HG03039 (cell line): ENCODE data around the gene HRCT1.
"Not testable (repeated sequence)": the region's sequence is repeated elsewhere in the genome, so short reads cannot be mapped to it uniquely, and the experiment has no call there.

ENCODE experiments used
- ATAC-seq: cut with Tn5 transposase; IDR thresholded peaks from one replicate; pipeline ENCODE4 v1.9.1; 2021; ENCODE audit warnings: mild to moderate bottlenecking, moderate library complexity; ENCODE audit not compliant: unreplicated experiment

Gene HRCT1

GRCh38 chr9:35905912-35906679 lies at the start of gene HRCT1:
HRCT1 (plus strand) TSS chr9:35906202; CDS start chr9:35906288, 86 bp downstream.
- no peak for ATAC-seq

GRCh38 chr9:35856206-35856605 lies 49.8 kb upstream of the HRCT1 start:
- ATAC-seq = no peak

- ATAC-seq = no peak
Observed at GRCh38 chr9:35856882-35857281, 49.1 kb upstream of the HRCT1 start.

GRCh38 chr9:35858458-35858857 lies 47.5 kb upstream of the HRCT1 start:
- no peak for ATAC-seq

- ATAC-seq = no peak
Observed at GRCh38 chr9:35859310-35859989, 46.6 kb upstream of the HRCT1 start.

GRCh38 chr9:35859990-35860339 lies 46.0 kb upstream of the HRCT1 start:
- ATAC-seq = no peak

GRCh38 chr9:35861161-35861897 lies 44.7 kb upstream of the HRCT1 start:
- ATAC-seq = no peak

GRCh38 chr9:35862328-35862727 lies 43.7 kb upstream of the HRCT1 start:
- no peak for ATAC-seq

- no peak for ATAC-seq
Observed at GRCh38 chr9:35863583-35863982, 42.4 kb upstream of the HRCT1 start.

GRCh38 chr9:35864695-35865255 lies 41.2 kb upstream of the HRCT1 start:
- ATAC-seq = no peak

GRCh38 chr9:35867538-35867937 lies 38.5 kb upstream of the HRCT1 start:
- ATAC-seq = no peak

- ATAC-seq = no peak
Observed at GRCh38 chr9:35868933-35869332, 37.1 kb upstream of the HRCT1 start.

- ATAC-seq = no peak
Observed at GRCh38 chr9:35869621-35870216, 36.3 kb upstream of the HRCT1 start.

GRCh38 chr9:35870351-35870923 lies 35.6 kb upstream of the HRCT1 start, which contains the start of gene OR13J1:
OR13J1 (minus strand) TSS chr9:35870401; CDS start chr9:35870401, 0 bp downstream.
- ATAC-seq = no peak

- ATAC-seq = no peak
Observed at GRCh38 chr9:35871545-35871944, 34.5 kb upstream of the HRCT1 start.

GRCh38 chr9:35872505-35872904 lies 33.5 kb upstream of the HRCT1 start:
- no peak for ATAC-seq

GRCh38 chr9:35882263-35882848 lies 23.6 kb upstream of the HRCT1 start:
- no peak for ATAC-seq

GRCh38 chr9:35882996-35883395 lies 23.0 kb upstream of the HRCT1 start:
- ATAC-seq = no peak

- not testable (repeated sequence) for ATAC-seq
Observed at GRCh38 chr9:35884908-35885307, 21.1 kb upstream of the HRCT1 start.

GRCh38 chr9:35891646-35892045 lies 14.4 kb upstream of the HRCT1 start:
- no peak for ATAC-seq
